Memory B cell (primary cell): Measurements from ENCODE around the gene VCL.
"Not testable (repeated sequence)": the region's sequence is repeated elsewhere in the genome, so short reads cannot be mapped to it uniquely, and the experiment has no call there.

Experiments
- ATAC-seq: fragments of 150-1000 bp; cut with Tn5 transposase; 2 replicates; pipeline ENCODE4 v1.10.0; 2021; ENCODE audit warnings: low read depth, mild to moderate bottlenecking, moderate library complexity
- DNase-seq, 2 donors: peaks; one replicate each; pipeline ENCODE4 v3.0.0; 2022; ENCODE audit warnings: low spot score in 2 of 2
- H3K27ac Mint-ChIP-seq: one replicate; pipeline ENCODE4 v1.8.0; 2022; ENCODE audit warnings: mild to moderate bottlenecking, moderate library complexity, mixed read lengths
- H3K27me3 Mint-ChIP-seq: one replicate; pipeline ENCODE4 v1.8.0; 2022; ENCODE audit warnings: mixed read lengths
- H3K36me3 Mint-ChIP-seq: one replicate; pipeline ENCODE4 v1.8.0; 2022; ENCODE audit warnings: mild to moderate bottlenecking, mixed read lengths
- H3K4me1 Mint-ChIP-seq: one replicate; pipeline ENCODE4 v1.8.0; 2022; ENCODE audit warnings: mixed read lengths
- H3K4me3 Mint-ChIP-seq: one replicate; pipeline ENCODE4 v1.8.0; 2022; ENCODE audit warnings: mild to moderate bottlenecking, moderate library complexity, mixed read lengths
- H3K9me3 Mint-ChIP-seq: one replicate; pipeline ENCODE4 v1.8.0; 2022; ENCODE audit warnings: mixed read lengths

Gene VCL

DNA sequence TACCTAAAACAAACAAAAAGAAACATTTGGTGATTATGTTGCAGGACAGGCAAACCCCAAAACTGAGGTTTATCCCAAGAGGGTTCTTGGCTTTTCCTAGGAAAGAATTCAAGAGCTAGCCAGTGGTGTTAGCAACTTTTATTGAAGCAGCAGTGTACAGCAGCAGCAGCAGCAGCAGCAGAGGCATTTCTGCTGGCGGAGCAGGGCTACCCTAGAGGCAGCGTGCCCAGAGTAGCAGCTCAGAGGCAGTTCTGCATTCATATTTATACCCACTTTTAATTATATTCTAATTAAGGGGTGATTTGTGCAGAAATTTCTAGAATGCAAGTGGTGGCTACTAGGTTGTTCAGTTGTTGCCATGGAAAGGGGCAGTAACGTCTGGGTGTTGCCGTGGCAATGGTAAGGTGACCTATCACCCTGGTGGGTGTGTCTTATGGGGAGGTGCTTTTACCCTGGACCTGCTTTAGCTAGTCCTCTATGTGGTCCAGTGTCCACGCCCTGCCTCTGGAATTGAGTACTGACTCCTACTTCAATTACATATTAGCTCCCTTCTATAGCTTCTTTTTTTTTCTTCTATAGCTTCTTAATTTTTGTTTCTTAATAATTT is 53.9 kb downstream of the VCL start:
- ATAC-seq (no peak), DNase-seq (no peak)
- Mint-ChIP-seq H3K4me1 (peaks cover 21% of the 10 kb centered on the region), H3K27me3 (no peaks in the 10 kb centered on the region), H3K9me3 (no peaks in the 10 kb centered on the region), H3K27ac (no peak overlapping the region), H3K4me3 (no peak overlapping the region), H3K36me3 (no peaks in the 10 kb centered on the region)

DNA sequence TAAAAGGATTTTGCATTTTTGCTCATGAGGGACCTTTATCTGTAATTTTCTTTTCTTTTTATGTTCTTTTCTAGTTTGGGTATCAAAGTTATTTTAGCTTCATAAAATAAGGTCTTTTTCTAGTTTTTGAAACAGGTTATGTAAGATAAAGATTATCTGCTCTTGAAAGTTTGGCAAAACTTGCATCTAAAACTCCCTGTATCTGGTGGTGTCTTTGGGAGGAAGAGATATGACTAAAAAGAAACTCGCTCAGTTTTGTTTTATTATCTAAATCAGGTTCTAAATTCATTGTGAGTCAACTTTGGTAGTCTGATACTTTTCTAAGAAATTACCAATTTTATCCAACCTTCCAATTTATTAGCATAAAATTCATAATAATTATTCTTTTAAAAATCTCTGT is 55.1 kb downstream of the VCL start:
- no peaks in the 10 kb centered on the region for H3K27me3 Mint-ChIP-seq
- H3K4me3 Mint-ChIP-seq: no peak overlapping the region
- DNase-seq: no peak
- no peaks in the 10 kb centered on the region for H3K36me3 Mint-ChIP-seq
- H3K4me1 Mint-ChIP-seq: peaks cover 21% of the 10 kb centered on the region
- no peak for ATAC-seq
- H3K9me3 Mint-ChIP-seq: no peaks in the 10 kb centered on the region
- H3K27ac Mint-ChIP-seq: no peak overlapping the region

DNA sequence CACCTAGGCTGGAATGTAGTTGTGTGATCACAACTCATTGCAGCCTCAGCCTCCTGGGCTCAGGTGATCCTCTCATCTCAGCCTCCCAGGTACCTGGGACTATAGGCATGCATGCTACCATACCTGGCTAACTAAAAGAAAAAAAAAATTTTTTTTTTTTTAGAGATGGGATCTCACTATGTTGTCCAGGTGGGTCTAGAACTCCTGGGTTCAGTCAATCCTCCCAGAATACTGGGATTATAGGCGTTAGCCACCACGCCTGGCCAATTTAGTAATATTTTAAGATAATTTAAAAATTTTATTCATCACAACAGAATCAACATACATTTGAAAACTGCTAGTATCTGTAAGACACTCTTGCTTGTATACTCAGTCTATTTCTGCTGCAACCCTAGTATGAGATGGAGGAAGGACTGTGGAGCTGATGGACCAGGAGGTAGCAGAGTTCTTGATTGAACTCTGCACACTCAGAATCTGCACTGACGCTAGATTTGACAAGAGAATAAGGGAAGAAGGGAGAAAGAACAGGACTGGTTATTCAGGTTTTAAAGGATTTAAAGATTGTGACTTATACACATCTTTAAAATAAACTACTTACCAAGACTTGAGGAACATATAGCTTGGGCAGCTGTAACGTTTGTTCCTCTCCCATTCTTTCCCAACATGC is 57.6 kb downstream of the VCL start:
- peak overlapping the region; percentile 35 for H3K27ac Mint-ChIP-seq
- H3K4me1 Mint-ChIP-seq: peaks cover 25% of the 10 kb centered on the region
- DNase-seq (no peak), ATAC-seq (no peak)
- no peaks in the 10 kb centered on the region for H3K27me3 Mint-ChIP-seq
- H3K36me3 Mint-ChIP-seq: no peaks in the 10 kb centered on the region
- H3K9me3 Mint-ChIP-seq: no peaks in the 10 kb centered on the region
- no peak overlapping the region for H3K4me3 Mint-ChIP-seq

DNA sequence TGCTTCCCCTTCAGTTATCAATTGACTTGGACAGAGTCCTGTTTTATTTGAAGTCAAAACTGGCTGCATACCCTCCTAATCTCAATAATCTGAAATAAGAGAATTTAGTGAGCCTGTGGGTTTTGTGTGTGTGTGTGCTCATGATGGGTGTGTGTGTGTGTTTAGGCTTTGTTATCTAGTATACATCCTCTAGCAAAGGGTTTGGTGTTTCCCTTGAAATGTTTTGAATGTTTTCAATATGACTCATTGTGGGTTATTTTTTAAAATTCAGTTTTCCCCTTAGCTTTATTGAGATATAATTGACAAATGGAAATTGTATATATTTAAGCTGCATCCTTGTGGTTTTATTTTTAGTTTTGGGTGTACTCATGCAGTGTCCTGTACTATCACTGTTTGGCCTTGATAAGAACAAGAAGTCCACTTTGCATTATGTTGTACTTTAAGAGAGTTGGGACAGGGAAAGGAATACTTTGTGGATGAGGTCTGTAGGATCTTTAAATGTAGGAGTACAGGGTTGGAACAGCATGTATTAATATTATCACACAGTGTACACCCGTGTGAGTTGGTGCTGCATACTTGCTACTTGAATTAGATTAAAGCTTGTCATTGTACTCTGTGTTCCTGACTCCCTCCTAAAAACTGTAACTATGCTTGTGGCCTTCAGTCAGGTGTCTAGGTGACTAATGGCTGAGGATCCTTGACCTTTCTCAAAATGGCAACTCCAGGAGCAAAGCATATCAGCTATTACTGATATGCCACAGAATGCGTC is 58.3 kb downstream of the VCL start:
- Mint-ChIP-seq H3K4me1 (peaks cover 27% of the 10 kb centered on the region), H3K9me3 (no peaks in the 10 kb centered on the region), H3K36me3 (peaks cover 2% of the 10 kb centered on the region), H3K4me3 (no peak overlapping the region), H3K27me3 (no peaks in the 10 kb centered on the region), H3K27ac (no peak overlapping the region)
- no peak for DNase-seq
- ATAC-seq: no peak

DNA sequence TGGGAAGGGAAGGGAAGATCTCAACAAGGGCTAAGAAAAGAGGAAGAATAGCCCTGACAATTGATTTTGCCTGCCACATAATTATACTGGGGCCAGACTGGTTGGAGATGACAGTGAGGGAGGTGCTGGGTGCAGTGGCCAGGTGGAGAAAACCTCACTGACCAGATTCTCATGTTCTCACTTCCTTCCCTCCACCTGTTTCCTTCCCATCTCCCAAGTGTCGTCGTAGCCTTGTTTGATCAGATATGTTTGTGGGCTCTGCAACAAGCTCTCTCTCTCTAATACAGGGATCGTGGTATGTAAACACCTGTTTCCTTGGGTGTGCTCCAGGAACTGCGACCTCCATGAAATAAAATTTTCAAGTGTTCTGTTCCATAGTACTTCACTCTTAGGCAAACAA is 60.2 kb downstream of the VCL start:
- peaks cover 3% of the 10 kb centered on the region for H3K36me3 Mint-ChIP-seq
- no peaks in the 10 kb centered on the region for H3K27me3 Mint-ChIP-seq
- no peaks in the 10 kb centered on the region for H3K9me3 Mint-ChIP-seq
- DNase-seq (no peak), ATAC-seq (peak; percentile 52)
- peak overlapping the region; percentile 15 for H3K27ac Mint-ChIP-seq
- no peak overlapping the region for H3K4me3 Mint-ChIP-seq
- peaks cover 27% of the 10 kb centered on the region for H3K4me1 Mint-ChIP-seq

DNA sequence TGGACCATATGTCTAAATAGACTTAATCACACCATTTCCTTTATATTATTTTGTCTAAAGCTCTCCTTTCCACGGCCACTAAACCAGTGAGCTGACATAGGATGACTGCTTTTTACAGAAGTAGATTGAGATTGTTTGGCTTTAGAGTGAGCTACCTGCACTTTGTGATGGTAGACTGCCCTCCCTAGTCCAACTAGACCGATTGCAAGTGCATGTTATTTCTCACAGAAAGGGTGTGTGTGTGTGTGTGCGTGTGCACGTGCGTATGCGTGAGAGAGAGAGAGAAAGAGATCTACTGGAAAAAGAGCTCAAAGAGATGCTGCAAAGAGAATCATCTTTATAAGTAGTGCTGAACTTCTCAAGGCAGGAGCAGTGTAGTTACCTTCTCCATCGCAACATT is 60.7 kb downstream of the VCL start:
- peak; percentile 90 for ATAC-seq
- peaks cover 27% of the 10 kb centered on the region for H3K4me1 Mint-ChIP-seq
- no peak overlapping the region for H3K4me3 Mint-ChIP-seq

GRCh38 chr10:74061104-74061503 is 63.2 kb downstream of the VCL start:
- H3K4me3 Mint-ChIP-seq: no peak overlapping the region
- H3K27ac Mint-ChIP-seq: no peak overlapping the region
- H3K9me3 Mint-ChIP-seq: peaks cover 1% of the 10 kb centered on the region
- DNase-seq (no peak), ATAC-seq (no peak)
- peaks cover 21% of the 10 kb centered on the region for H3K4me1 Mint-ChIP-seq
- H3K36me3 Mint-ChIP-seq: peaks cover 17% of the 10 kb centered on the region
- no peaks in the 10 kb centered on the region for H3K27me3 Mint-ChIP-seq

More for the DNA sequence above, 60.7 kb downstream of the VCL start:
- DNase-seq: peak in 1 of 2 donors; percentile 12
- peaks cover 9% of the 10 kb centered on the region for H3K36me3 Mint-ChIP-seq
- no peaks in the 10 kb centered on the region for H3K27me3 Mint-ChIP-seq
- peaks cover 1% of the 10 kb centered on the region for H3K9me3 Mint-ChIP-seq
- H3K27ac Mint-ChIP-seq: peak overlapping the region; percentile 15

DNA sequence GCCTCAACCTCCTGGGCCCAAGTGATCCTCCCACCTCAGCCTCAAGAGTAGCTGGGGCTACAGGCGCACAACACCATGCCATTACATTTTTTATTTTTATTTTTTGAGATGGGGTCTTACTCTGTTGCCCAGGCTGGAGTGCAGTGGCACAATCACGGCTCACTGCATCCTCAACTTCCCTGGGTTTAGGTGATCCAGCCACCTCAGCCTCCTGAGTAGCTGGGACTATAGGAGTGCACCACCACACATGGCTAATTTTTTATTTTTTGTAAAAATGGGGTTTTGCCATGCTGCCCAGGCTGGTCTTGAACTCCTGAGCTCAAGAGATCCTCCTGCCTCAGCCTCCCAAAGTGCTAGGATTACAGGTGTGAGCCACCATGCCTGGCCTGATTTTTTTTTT is 64.1 kb downstream of the VCL start:
- not testable (repeated sequence) for DNase-seq, H3K9me3 Mint-ChIP-seq, H3K4me3 Mint-ChIP-seq

DNA sequence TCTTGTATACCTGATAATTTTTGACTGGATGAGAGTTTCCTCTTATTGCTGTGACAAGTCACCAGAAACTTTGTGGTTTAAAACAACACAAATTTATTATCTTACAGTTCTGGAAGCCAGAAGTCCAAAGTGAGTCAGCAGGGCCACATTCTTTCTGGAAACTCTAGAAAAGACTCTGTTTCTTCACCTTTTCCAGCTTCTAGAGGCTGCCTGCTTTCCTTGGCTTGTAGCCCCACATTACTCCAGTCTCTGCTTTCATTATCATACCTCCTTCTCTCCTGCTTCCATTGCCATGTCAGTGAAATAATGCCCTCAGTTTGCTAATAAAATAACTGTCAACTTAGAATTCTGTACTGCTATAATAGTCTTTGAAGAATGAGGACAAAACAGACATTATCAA is 65.3 kb downstream of the VCL start:
- no peak for DNase-seq

More for the DNA sequence above, 64.1 kb downstream of the VCL start:
- not testable (repeated sequence) for H3K27me3 Mint-ChIP-seq, H3K27ac Mint-ChIP-seq, ATAC-seq
- Mint-ChIP-seq H3K4me1 (peaks cover 16% of the 10 kb centered on the region), H3K36me3 (peaks cover 17% of the 10 kb centered on the region)

DNA sequence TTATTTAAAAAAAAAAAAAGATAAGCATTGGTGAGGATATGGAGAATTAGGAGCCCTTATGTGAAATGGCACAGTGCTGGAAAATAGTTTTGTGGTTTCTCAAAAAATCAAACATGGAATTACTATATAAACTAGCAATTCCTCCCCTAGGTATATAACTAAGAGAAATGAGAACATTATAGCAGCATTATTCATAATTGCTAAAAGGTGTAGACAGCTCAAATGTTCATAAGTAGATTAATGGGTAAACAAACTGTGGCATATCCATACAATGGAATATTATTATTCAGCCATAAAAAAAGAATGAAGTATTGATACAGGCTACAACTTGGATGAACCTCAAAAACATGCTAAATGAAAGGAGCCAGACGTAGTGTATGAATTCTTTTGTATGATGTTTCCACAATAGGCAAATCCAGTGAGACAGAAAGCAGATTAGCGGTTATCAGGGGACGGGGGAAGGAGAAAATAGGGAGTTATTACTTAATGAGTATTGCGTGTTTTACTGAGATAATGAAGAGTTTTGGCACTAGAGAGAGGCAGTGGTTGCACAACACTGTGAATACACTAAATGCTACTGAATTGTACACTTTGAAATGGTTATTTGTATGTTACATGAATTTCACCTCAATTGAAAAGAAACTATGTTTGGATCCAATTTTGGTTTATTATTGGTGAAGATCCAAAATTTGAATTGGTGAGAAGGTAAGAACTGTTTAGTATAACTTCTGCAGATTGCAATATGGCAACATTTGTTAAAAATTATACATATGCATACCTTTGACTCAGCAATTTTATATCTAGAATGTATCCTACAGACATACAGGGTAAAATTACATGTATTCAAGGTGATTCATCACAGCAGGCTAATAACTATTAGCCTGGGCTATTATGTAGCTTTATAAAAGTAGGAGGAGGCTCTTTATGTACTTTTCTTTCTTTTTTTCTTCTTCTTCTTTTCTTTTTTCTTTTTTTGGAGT is 69.7 kb downstream of the VCL start:
- H3K27me3 Mint-ChIP-seq: no peaks in the 10 kb centered on the region
- DNase-seq: no peak
- peaks cover 20% of the 10 kb centered on the region for H3K36me3 Mint-ChIP-seq
- peaks cover 1% of the 10 kb centered on the region for H3K9me3 Mint-ChIP-seq
- H3K4me3 Mint-ChIP-seq: no peak overlapping the region
- H3K27ac Mint-ChIP-seq: no peak overlapping the region
- ATAC-seq: no peak
- H3K4me1 Mint-ChIP-seq: peaks cover 5% of the 10 kb centered on the region

More for the DNA sequence above, 65.3 kb downstream of the VCL start:
- H3K36me3 Mint-ChIP-seq: peaks cover 19% of the 10 kb centered on the region
- no peak for ATAC-seq
- H3K27ac Mint-ChIP-seq: no peak overlapping the region
- no peaks in the 10 kb centered on the region for H3K27me3 Mint-ChIP-seq
- no peak overlapping the region for H3K4me3 Mint-ChIP-seq
- peaks cover 11% of the 10 kb centered on the region for H3K4me1 Mint-ChIP-seq
- peaks cover 1% of the 10 kb centered on the region for H3K9me3 Mint-ChIP-seq

DNA sequence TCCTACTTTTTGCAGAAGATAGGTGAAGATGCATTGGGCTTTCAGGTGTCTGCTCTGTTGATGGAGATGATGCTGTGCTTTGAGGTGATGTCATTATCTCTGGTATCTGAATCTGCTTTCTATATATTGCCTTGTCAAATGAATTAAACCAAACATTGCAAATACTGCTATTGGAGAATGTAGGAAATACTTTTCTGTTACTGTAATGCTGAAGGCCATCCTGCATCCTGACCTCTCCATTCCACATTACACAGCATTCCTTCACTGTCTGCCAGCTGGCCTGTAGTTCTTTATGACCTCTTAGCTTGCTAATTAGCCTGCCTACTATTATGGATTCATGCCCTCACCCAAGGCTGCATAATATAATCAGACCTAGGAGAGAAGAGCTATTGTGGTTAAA is 73.2 kb downstream of the VCL start:
- no peak overlapping the region for H3K27ac Mint-ChIP-seq
- no peaks in the 10 kb centered on the region for H3K27me3 Mint-ChIP-seq
- peaks cover 8% of the 10 kb centered on the region for H3K4me1 Mint-ChIP-seq
- H3K36me3 Mint-ChIP-seq: peaks cover 13% of the 10 kb centered on the region
- H3K9me3 Mint-ChIP-seq: no peaks in the 10 kb centered on the region
- no peak overlapping the region for H3K4me3 Mint-ChIP-seq
- ATAC-seq (no peak), DNase-seq (no peak)

- no peak overlapping the region for H3K4me3 Mint-ChIP-seq
- DNase-seq (no peak), ATAC-seq (no peak)
- peaks cover 13% of the 10 kb centered on the region for H3K36me3 Mint-ChIP-seq
- no peaks in the 10 kb centered on the region for H3K9me3 Mint-ChIP-seq
- H3K27me3 Mint-ChIP-seq: no peaks in the 10 kb centered on the region
- peaks cover 8% of the 10 kb centered on the region for H3K4me1 Mint-ChIP-seq
- H3K27ac Mint-ChIP-seq: no peak overlapping the region
Measured at GRCh38 chr10:74072503-74072902, 74.6 kb downstream of the VCL start.

DNA sequence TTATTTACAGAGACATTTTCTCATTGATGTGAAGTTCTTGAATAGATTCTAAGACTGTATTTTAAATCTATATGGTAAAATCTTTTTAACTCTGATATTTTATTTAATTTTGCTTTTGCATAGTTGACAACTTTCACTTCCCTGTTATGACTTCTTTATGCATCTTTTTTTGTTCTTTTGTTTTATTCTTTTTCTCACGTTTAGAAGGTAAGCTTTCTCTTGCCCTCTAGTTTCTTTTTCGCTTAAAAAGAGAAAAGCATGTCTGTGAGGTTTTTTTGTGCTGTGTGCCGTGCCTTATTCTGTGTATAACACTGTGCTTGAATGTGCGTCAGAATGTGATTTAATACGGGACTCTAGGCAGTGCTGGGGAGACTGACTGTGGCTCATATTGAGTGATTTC is 78.0 kb downstream of the VCL start:
- peaks cover 15% of the 10 kb centered on the region for H3K36me3 Mint-ChIP-seq
- no peaks in the 10 kb centered on the region for H3K27me3 Mint-ChIP-seq
- H3K27ac Mint-ChIP-seq: no peak overlapping the region
- ATAC-seq (no peak), DNase-seq (no peak)
- H3K4me1 Mint-ChIP-seq: peaks cover 14% of the 10 kb centered on the region
- H3K4me3 Mint-ChIP-seq: peak overlapping the region; percentile 12
- H3K9me3 Mint-ChIP-seq: no peaks in the 10 kb centered on the region
